H1 (cell line): Measurements from ENCODE around the gene APLP1. TPM values are rescaled to one million over a fixed set of nuclear protein-coding genes. Genes with fewer than 3 reads are reported as not detected.

Experiments used
- CTCF ChIA-PET: fragments of 300-600 bp; sonication (Branson Sonifier 250); formaldehyde crosslinking; loops from one replicate; lab custom pipeline; 2021; ENCODE audit not compliant: partially characterized antibody; lab: Charles Lee
- POLR2A ChIA-PET: fragments of 300-600 bp; sonication (Branson Sonifier 250); formaldehyde crosslinking; loops from one replicate; lab custom pipeline; 2021; ENCODE audit warnings: inconsistent platforms; ENCODE audit not compliant: partially characterized antibody; lab: Charles Lee
- DNase-seq, 2 experiments: peaks; one replicate each; pipeline versions ENCODE4 v3.0.0 to v3.0.0-alpha.2; 2010 to 2022; ENCODE audit warnings: low spot score in 2 of 2, low read depth in 1 of 2, mixed read lengths in 1 of 2
- FAIRE-seq: peaks from 2 replicates; lab custom pipeline; 2011; peaks lifted over from hg19 to GRCh38; lab: Jason Lieb, UNC
- H2AFZ ChIP-seq: 2 replicates; pipeline ENCODE4 v1.8.1; 2012; ENCODE audit warnings: low read length, inconsistent platforms
- H2AK5ac ChIP-seq: 2 replicates; pipeline ENCODE4 v1.6.1; 2013; ENCODE audit warnings: low read depth, low read length
- H2BK120ac ChIP-seq: replicated peaks from 2 replicates; pipeline ENCODE3; 2013; ENCODE audit warnings: low read depth, low read length, inconsistent platforms
- H2BK12ac ChIP-seq: 2 replicates; pipeline ENCODE4 v1.6.1; 2013; ENCODE audit warnings: low read depth, low read length
- H2BK15ac ChIP-seq: 2 replicates; pipeline ENCODE4 v1.6.1; 2013; ENCODE audit warnings: low read length
- H2BK20ac ChIP-seq: 2 replicates; pipeline ENCODE4 v1.6.1; 2013; ENCODE audit warnings: low read length
- H2BK5ac ChIP-seq: 2 replicates; pipeline ENCODE4 v1.6.1; 2013; ENCODE audit warnings: low read depth, low read length
- H3K14ac ChIP-seq: 2 replicates; pipeline ENCODE4 v1.6.1; 2013; ENCODE audit warnings: inconsistent platforms; ENCODE audit not compliant: insufficient read length
- H3K18ac ChIP-seq: 2 replicates; pipeline ENCODE4 v1.6.1; 2013; ENCODE audit warnings: low read length; ENCODE audit errors: extremely low read depth
- H3K23ac ChIP-seq: 2 replicates; pipeline ENCODE4 v1.6.1; 2013; ENCODE audit warnings: inconsistent platforms; ENCODE audit not compliant: insufficient read length
- H3K23me2 ChIP-seq: 2 replicates; pipeline ENCODE4 v1.6.1; 2013; ENCODE audit warnings: low read depth, low read length
- H3K27ac ChIP-seq: 2 replicates; pipeline ENCODE4 v1.6.1; 2011; ENCODE audit warnings: low read depth, low read length, inconsistent platforms
- H3K27me3 ChIP-seq, 4 experiments: replicated peaks in 1 of 4; 1 replicate in 1 of 4; 2 replicates in 3 of 4; pipeline versions ENCODE4 v1.6.1 to v1.8.1; 2011 to 2013; ENCODE audit warnings: low read length in 3 of 4, mild to moderate bottlenecking in 3 of 4, inconsistent platforms in 2 of 4, mixed read lengths in 2 of 4, moderate library complexity in 1 of 4; ENCODE audit not compliant: control insufficient read depth in 3 of 4, insufficient read depth in 3 of 4; ENCODE audit errors: extremely low read depth in 1 of 4
- H3K36me3 ChIP-seq, 4 experiments: 2 replicates each; pipeline versions ENCODE4 v1.6.1 to v1.8.1; 2011 to 2013; ENCODE audit warnings: mild to moderate bottlenecking in 4 of 4, low read length in 3 of 4, moderate library complexity in 2 of 4, control low read depth in 1 of 4, inconsistent platforms in 1 of 4; ENCODE audit not compliant: insufficient read depth in 4 of 4, control insufficient read depth in 2 of 4
- H3K4ac ChIP-seq: replicated peaks from 2 replicates; pipeline ENCODE3; 2013; ENCODE audit warnings: low read length, low read depth, mixed read lengths, inconsistent platforms; ENCODE audit not compliant: insufficient read length
- H3K4me1 ChIP-seq, 4 experiments: replicated peaks in 1 of 4; 1 replicate in 1 of 4; 2 replicates in 3 of 4; pipeline versions ENCODE4 v1.6.1 to v1.8.1; 2011 to 2013; ENCODE audit warnings: low read length in 3 of 4, inconsistent platforms in 2 of 4, mixed read lengths in 1 of 4; ENCODE audit not compliant: insufficient read depth in 4 of 4, control insufficient read depth in 3 of 4
- H3K4me2 ChIP-seq, 2 experiments: 2 replicates each; pipeline versions ENCODE4 v1.6.1 to v1.8.1; 2011 to 2013; ENCODE audit warnings: low read depth in 2 of 2, low read length in 2 of 2, control low read depth in 1 of 2, inconsistent platforms in 1 of 2, mild to moderate bottlenecking in 1 of 2; ENCODE audit not compliant: insufficient read depth in 1 of 2
- H3K4me3 ChIP-seq, 4 experiments: fragments of 200-600, 300-600 bp in 1 of 4; sonication (generic), shearing (Covaris generic), sonication (Bioruptor Twin) in 1 of 4; 2 replicates each; pipeline versions ENCODE4 v1.5.1 to v1.8.1; 2011 to 2016; ENCODE audit warnings: low read length in 4 of 4, low read depth in 3 of 4, control low read depth in 2 of 4, inconsistent platforms in 2 of 4, mild to moderate bottlenecking in 2 of 4, mixed read lengths in 1 of 4, moderate library complexity in 1 of 4; ENCODE audit not compliant: insufficient read depth in 2 of 4; ENCODE audit errors: extremely low read depth in 1 of 4
- H3K56ac ChIP-seq: replicated peaks from 2 replicates; pipeline ENCODE3; 2013; ENCODE audit warnings: low read depth, mild to moderate bottlenecking, mixed read lengths, low read length, inconsistent platforms; ENCODE audit not compliant: insufficient read length
- H3K79me1 ChIP-seq: 2 replicates; pipeline ENCODE4 v1.6.1; 2013; ENCODE audit warnings: low read depth, low read length, control low read depth
- H3K79me2 ChIP-seq, 2 experiments: 2 replicates each; pipeline versions ENCODE4 v1.6.1 to v1.8.1; 2012 to 2013; ENCODE audit warnings: low read length in 2 of 2, mild to moderate bottlenecking in 2 of 2, inconsistent platforms in 1 of 2; ENCODE audit not compliant: insufficient read depth in 2 of 2, control insufficient read depth in 1 of 2
- H3K9ac ChIP-seq, 4 experiments: replicated peaks in 1 of 4; 1 replicate in 1 of 4; 2 replicates in 3 of 4; pipeline versions ENCODE4 v1.6.1 to v1.8.1; 2011 to 2013; ENCODE audit warnings: low read depth in 3 of 4, low read length in 3 of 4, control low read depth in 2 of 4, mild to moderate bottlenecking in 2 of 4, moderate library complexity in 2 of 4, inconsistent platforms in 1 of 4; ENCODE audit errors: extremely low read depth in 1 of 4
- H3K9me3 ChIP-seq, 2 experiments: 2 replicates each; pipeline versions ENCODE4 v1.6.1 to v1.8.1; 2012 to 2013; ENCODE audit warnings: mild to moderate bottlenecking in 2 of 2, moderate library complexity in 2 of 2, control low read depth in 1 of 2, inconsistent platforms in 1 of 2, low read depth in 1 of 2, low read length in 1 of 2, mixed read lengths in 1 of 2; ENCODE audit not compliant: insufficient read depth in 2 of 2
- H4K20me1 ChIP-seq, 2 experiments: replicated peaks in 1 of 2; 2 replicates each; pipeline versions ENCODE3 to v1.8.1; 2011 to 2013; ENCODE audit warnings: inconsistent platforms in 2 of 2, low read length in 2 of 2, mild to moderate bottlenecking in 1 of 2; ENCODE audit not compliant: insufficient read depth in 2 of 2, control insufficient read depth in 1 of 2
- H4K5ac ChIP-seq: 2 replicates; pipeline ENCODE4 v1.6.1; 2013; ENCODE audit warnings: low read length, low read depth, mixed read lengths, inconsistent platforms; ENCODE audit not compliant: insufficient read length
- H4K8ac ChIP-seq: 2 replicates; pipeline ENCODE4 v1.8.0; 2013; ENCODE audit warnings: mild to moderate bottlenecking, moderate library complexity, low read length, inconsistent platforms; ENCODE audit not compliant: insufficient read depth; ENCODE audit errors: extremely low read depth
- H4K91ac ChIP-seq: replicated peaks from 2 replicates; pipeline ENCODE3; 2013; ENCODE audit warnings: low read length, mixed read lengths, inconsistent platforms; ENCODE audit not compliant: insufficient read length
- CTCF ChIP-seq, 3 experiments: IDR thresholded peaks; 1 replicate in 2 of 3; 2 replicates in 1 of 3; pipeline versions ENCODE4 v1.5.1 to v1.6.1; 2011; ENCODE audit warnings: low read length in 3 of 3, mild to moderate bottlenecking in 3 of 3, inconsistent platforms in 2 of 3, low read depth in 1 of 3, moderate library complexity in 1 of 3; ENCODE audit not compliant: insufficient read depth in 1 of 3; ENCODE audit errors: control extremely low read depth in 1 of 3
- GABPA ChIP-seq: IDR thresholded peaks from 2 replicates; pipeline ENCODE4 v1.6.1; 2011; ENCODE audit warnings: mild to moderate bottlenecking, low read length, moderate library complexity, borderline replicate concordance; ENCODE audit not compliant: insufficient read depth
- NRF1 ChIP-seq: IDR thresholded peaks from 2 replicates; pipeline ENCODE4 v1.6.1; 2011; ENCODE audit warnings: mild to moderate bottlenecking, low read depth, low read length, improper control_type of control experiment
- WGBS, 2 experiments: shearing (Covaris generic) in 1 of 2; methylation state at CpG; one replicate each; pipeline versions ENCODE4 v1.1.6 to v1.1.7; 2013 to 2015; ENCODE audit warnings: low lambda C conversion rate in 2 of 2, mixed read lengths in 2 of 2, inconsistent platforms in 1 of 2, low coverage in 1 of 2, missing lambda C conversion rate in 1 of 2; ENCODE audit not compliant: insufficient replicate concordance in 2 of 2, insufficient coverage in 1 of 2, insufficient read length in 1 of 2; ENCODE audit errors: extremely low coverage in 1 of 2, missing lambda C conversion rate in 1 of 2; 5-methylcytosine and 5-hydroxymethylcytosine counted together
- polyA plus RNA-seq, 7 experiments: library from polyadenylated mRNA; depleted of rRNA in 3 of 7; stranded (reverse) in 5 of 7; unstranded in 2 of 7; fragments of >200 nt in 5 of 7; fragments of 200-250 nt in 2 of 7; gene quantifications; 1 replicate in 5 of 7; 2 replicates in 1 of 7; 4 replicates in 1 of 7; pipeline versions ENCODE4 v1.2.1 to v1.2.3, GENCODE V29; 2011 to 2013; ENCODE audit warnings: missing spikeins in 2 of 7, mixed read lengths in 2 of 7
- total RNA-seq: library from RNA; stranded (reverse); fragmentation: NEBNext Ultra II Directional; extraction: Animal tissue kit (Norgen Biotek cat#: 25700); gene quantifications from 2 replicates; pipeline ENCODE4 v1.2.1, GENCODE V29; 2021

APLP1 gene
- total and polyA plus RNA-seq, 2 of the 8 experiments (the other 6 are each of a cell fraction or from before 2014, with no cell fraction given) = 19.9 to 22.0 TPM

- Histone ChIP-seq H2AK5ac (no peak overlapping the region), H3K9me3 (no peaks in the 10 kb centered on the region), H2BK5ac (no peak overlapping the region), H3K79me2 (no peaks in the 10 kb centered on the region), H3K23ac (no peak overlapping the region), H2BK15ac (no peak overlapping the region), H3K79me1 (no peaks in the 10 kb centered on the region), H3K27ac (no peak overlapping the region), H2BK120ac (no peak overlapping the region), H3K4me3 (no peak overlapping the region), H3K23me2 (peaks cover 22% of the 10 kb centered on the region), H3K4me1 (peaks cover 0 to 23% (median 13%) of the 10 kb centered on the region in 4 experiments; a peak in 6 of 7 replicates), H3K4me2 (no peak overlapping the region), H4K8ac (no peak overlapping the region), H2BK20ac (no peak overlapping the region), H2AFZ (no peak overlapping the region), H4K91ac (no peak overlapping the region), H3K36me3 (no peaks in the 10 kb centered on the region), H4K20me1 (peaks cover 0 to 3% of the 10 kb centered on the region in 2 experiments), H3K9ac (no peak overlapping the region), H3K56ac (no peak overlapping the region), H3K18ac (no peak overlapping the region), H3K27me3 (peaks cover 7 to 72% (median 65%) of the 10 kb centered on the region in 4 experiments), H3K14ac (no peak overlapping the region), H2BK12ac (no peak overlapping the region), H4K5ac (no peak overlapping the region), H3K4ac (no peak overlapping the region)
- TF ChIP-seq NRF1 (no peak), GABPA (no peak), CTCF (IDR thresholded peaks at IDR 0.05; ENCODE audit: control extremely low read depth in 1 of 3, insufficient read depth in 1 of 3, low read depth in 1 of 3, low read length in 3 of 3) (no peak)
- FAIRE-seq = no peak
- POLR2A ChIA-PET = interaction anchor here (0.6 kb wide), 1 partner anchor 85 kb away, joined by 3 read pairs; no protein-coding TSS in a partner anchor
- CTCF ChIA-PET = interaction anchor here (0.6 kb wide), 1 partner anchor 255 kb away, joined by 3 read pairs; no protein-coding TSS in a partner anchor
- 88% methylated on average over 6 of the region's 6 CpGs; no CpG with 5 or more reads in 1 of the 2 experiments for WGBS, 2 experiments
- DNase-seq = no peak
Measured at GRCh38 chr19:35858311-35858710, 10.1 kb upstream of the APLP1 start.
